ENCODE results near the gene PDE8B.

Gene PDE8B

GRCh38 chr5:77355080-77355479, 144.6 kb downstream of the PDE8B start:
- TF ChIP-seq CTCF (IDR thresholded peaks at IDR 0.05; ENCODE audit: extremely low read depth, missing control alignments) = no peak
- no peak for DNase-seq (ENCODE audit: low spot score)

- no peak for DNase-seq (ENCODE audit: low spot score)
- no peak for TF ChIP-seq CTCF (IDR thresholded peaks at IDR 0.05; ENCODE audit: extremely low read depth, missing control alignments)
Measured at GRCh38 chr5:77355751-77356150, 145.3 kb downstream of the PDE8B start.

GRCh38 chr5:77356740-77357139, 146.3 kb downstream of the PDE8B start:
- peak; percentile 60 for DNase-seq (ENCODE audit: low spot score)
- TF ChIP-seq CTCF (IDR thresholded peaks at IDR 0.05; ENCODE audit: extremely low read depth, missing control alignments) = no peak

- no peak for DNase-seq (ENCODE audit: low spot score)
- TF ChIP-seq CTCF (IDR thresholded peaks at IDR 0.05; ENCODE audit: extremely low read depth, missing control alignments) = no peak
Measured at GRCh38 chr5:77358255-77359205, 148.1 kb downstream of the PDE8B start.

- no peak for TF ChIP-seq CTCF (IDR thresholded peaks at IDR 0.05; ENCODE audit: extremely low read depth, missing control alignments)
- DNase-seq (ENCODE audit: low spot score) = no peak
Measured at GRCh38 chr5:77359231-77359630, 148.8 kb downstream of the PDE8B start.

- no peak for DNase-seq (ENCODE audit: low spot score)
- no peak for TF ChIP-seq CTCF (IDR thresholded peaks at IDR 0.05; ENCODE audit: extremely low read depth, missing control alignments)
Measured at GRCh38 chr5:77360381-77360780, 149.9 kb downstream of the PDE8B start.

GRCh38 chr5:77360973-77361372, 150.5 kb downstream of the PDE8B start:
- no peak for DNase-seq (ENCODE audit: low spot score)
- no peak for TF ChIP-seq CTCF (IDR thresholded peaks at IDR 0.05; ENCODE audit: extremely low read depth, missing control alignments)
